Activated effector memory CD4-positive, alpha-beta T cell treated with Interleukin-2 at 50 U/mL for 16 hours (primary cell): ENCODE data around the gene ALG11.

ENCODE experiments used
- DNase-seq: peaks from one replicate; pipeline ENCODE4 v3.0.0-alpha.2; 2020

ALG11 gene

DNA sequence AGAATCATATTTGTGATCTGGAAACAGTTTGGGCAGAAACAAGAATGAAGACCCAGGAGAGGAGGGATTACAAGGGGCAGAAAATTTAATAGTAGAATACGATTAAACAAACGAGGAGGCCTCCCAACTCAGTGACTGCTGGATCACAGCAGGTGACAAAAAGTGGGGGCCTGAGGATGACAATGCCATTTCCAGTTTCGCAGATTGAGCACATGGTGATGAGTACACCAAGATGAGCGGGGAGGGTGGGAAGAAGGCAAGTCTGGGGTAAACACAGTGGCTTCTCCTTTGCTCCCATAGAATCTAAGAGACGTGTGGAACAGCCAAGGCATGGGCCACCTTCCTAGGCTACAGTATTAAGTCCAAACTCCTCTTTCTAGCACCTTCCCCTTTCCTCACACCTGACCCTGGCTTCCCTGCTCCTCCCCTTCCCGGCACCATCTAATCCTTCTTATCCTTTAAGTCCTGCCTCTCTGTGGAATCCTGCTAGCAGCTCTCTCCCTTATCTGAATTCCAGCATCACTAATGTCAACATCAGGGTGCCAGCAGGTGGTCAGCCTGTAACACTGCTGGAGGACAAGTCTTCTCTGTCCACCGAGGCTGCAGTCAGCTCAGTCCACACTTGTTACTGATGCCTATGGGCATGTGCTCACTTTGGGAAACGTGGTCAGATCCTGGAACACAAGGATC lies 14.4 kb upstream of the ALG11 start:
- DNase-seq, result no peak

DNA sequence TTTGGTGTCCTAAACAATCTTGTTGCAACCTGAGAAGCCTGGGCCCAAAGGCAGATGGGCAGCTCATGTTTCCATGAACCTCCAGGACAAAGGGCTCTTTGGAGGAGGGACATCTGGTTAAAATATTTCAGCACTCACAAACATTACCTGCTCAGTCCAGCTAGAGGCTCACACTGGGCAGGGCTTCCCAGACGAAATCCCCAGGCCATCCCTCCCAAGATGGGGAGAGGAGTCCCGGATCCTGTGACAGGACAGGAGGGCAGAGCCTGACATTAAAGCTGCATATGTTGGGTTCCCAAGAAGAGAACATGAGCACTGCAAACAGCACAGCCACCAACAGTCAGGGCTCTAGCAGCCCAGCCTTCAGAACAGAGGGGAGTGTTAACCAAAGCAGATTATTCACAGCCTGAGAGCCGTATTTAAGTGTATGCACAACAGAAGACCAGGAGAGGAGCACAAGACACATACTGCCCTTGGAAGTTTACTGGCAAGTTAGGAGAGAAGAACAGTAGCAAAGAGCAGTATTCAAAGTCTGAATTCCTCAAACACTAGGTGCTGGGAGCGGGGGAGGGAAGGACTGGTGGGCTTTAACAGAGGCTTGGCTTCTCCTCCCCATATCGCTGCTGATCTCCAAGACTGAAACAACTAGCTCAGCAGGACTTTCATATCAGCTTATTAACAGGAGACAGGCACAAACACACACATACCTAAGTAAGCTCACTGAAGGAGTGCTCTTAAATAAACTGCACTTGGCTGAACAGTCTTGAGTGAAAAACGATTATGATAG lies 13.3 kb upstream of the ALG11 start:
- no peak for DNase-seq

DNA sequence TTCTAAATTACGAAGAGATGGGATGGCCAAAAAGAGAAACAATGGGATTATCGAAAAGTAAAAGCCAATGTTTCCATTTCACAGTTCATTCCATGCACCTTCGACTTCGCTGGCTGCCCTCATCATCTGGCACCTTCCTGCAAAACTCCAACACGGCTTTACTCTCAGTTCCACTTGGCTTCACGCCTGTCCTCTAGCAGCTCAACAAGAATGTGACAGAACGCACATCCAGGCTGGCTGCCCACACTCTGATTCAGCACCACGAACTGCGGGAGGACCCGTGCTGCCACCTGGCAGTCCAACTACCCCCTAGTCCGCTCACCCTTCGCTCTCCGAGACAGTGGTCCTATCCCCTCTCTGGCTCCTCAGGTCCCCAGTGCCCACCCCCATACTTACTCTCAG lies 12.7 kb upstream of the ALG11 start:
- DNase-seq, result no peak

DNA sequence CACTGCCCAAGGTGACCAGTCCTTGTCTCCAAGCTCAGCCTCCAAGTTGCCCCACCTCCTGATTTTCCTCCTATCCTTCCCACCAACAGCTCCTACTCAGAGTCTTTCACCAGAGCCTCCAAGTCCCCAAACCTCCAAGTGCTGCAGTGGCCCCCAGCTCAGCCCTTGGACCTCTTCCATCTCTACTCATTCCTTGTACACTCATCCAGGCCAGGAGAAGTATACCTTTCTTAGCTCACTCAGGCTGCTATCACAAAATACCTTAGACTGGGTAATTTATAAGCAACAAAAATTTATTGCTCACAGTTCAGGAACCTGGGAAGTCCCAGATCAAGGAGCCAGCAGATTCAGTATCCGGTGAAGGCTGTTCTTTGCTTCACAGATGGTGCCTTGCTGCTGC lies 12.3 kb upstream of the ALG11 start:
- DNase-seq, result no peak

DNA sequence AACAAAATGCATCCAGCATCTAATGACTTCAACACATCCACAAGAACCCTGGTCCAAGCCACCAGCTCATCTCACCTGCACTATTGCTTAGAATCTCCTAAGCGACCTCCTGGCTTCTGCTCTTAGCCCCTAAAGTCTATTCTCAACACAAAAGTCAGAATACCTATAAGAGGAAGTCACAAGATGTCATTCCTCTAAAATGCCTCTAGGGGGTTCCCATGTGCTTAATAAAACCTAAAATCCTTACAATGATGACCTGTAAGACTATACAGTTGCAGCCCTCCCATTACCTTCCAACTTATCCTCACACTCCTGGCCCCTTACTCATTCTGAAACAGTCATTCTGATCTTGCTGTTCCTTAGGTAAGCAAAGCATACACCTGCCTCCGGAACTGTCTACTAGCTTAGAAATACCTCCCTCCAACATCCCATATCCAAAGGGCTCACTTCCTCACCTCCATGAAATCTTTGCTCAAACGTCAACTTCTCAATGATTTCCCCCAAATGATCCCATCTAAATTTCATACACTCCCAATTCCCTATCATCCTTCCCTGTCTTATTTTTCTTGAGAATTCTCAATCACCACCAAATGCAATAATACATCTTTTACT lies 11.0 kb upstream of the ALG11 start:
- DNase-seq, result no peak

DNA sequence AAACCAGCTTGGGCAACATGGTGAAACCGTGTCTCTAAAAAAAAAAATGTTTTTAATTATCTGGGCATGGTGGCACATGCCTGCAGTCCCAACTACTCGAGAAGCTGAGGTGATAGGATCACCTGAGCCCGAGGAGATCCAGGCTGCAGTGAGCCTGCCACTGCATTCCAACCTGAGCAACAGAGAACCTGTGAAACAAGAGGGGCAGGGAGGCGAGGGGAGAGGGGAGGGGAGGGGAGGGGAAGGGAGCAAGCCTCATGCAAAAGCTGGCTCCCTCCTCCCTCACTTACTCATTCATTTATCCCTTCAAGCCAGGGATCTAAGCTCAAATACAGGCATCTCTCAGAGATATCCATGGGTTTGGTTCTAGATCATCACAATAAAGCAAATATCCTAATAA lies 9.8 kb upstream of the ALG11 start:
- DNase-seq, result no peak

DNA sequence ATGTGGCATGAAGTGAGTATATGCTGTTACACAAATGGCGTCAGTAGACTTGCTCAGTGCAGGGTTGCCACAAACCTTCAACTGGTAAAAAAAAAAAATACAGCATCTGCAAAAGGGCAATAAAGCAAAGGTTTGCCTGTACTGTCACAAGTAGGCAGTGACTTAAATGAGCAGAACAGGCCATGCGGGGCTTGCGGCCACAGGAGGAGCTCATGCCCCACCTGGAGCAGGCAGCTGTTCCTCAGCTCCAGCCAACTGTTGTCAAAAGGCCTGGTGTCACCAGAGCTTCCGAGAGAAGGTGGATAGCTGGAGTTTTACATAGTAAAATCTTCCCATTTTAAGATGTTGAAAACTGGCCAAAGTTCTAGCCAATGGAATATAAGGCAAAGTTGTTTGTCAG lies 8.7 kb upstream of the ALG11 start:
- no peak for DNase-seq

DNA sequence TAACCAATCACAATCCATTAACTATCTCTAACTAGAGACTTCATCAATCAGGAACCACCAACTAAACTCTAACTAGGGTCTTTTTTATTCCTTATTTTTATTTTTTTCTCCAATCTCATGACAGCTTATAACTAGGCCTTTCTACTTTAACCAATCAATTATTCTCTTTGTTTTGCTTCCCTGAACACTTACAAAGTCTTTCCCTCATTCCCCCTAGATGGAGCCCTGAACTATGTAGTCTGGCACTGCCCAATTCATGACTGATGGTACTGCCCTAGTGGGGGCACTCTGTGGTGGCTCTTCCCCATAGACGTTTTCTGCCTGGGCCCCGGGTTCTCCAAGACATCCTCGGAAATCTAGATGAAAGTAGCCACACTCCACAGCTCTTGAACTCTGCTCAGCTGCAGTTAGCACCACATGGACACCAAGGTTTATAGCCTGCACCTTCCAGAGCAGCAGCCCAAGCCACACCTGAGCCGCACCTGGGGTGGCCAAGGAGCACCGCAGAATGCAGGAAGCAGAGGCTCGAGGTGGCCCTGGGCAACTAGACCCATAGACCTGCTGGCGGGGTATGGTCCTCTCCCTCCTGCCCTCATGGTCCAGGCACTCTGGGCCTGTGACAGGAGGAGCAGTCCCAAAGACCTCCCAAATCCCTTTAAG lies 7.6 kb upstream of the ALG11 start:
- DNase-seq, result no peak

DNA sequence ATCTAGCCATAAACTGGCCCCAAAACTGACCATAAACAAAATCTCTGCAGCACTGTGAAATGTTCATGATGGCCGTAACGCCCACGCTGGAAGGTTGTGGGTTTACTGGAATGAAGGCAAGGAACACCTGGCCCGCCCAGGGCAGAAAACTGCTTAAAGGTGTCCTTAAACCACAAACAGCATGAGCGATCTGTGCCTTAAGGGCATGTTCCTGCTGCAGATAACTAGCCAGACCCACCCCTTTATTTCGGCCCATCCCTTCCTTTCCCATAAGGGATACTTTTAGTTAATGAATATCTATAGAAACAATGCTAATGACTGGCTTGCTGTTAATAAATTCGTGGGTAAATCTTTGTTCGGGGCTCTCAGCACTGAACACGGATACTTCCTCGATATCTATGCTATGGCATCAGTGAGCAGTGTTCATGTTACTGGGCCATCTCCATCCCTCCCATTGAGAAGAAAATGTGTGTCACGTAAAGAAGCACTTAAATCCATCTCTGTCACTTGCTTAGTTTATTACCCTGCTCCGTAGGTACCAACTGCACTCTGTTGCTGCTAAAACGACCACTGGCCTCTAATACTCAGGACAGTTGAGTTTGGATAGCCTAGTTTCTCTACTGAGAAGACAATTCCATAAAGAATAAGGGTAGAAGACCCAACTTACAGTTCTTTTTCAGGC lies 6.2 kb upstream of the ALG11 start:
- DNase-seq, result no peak

DNA sequence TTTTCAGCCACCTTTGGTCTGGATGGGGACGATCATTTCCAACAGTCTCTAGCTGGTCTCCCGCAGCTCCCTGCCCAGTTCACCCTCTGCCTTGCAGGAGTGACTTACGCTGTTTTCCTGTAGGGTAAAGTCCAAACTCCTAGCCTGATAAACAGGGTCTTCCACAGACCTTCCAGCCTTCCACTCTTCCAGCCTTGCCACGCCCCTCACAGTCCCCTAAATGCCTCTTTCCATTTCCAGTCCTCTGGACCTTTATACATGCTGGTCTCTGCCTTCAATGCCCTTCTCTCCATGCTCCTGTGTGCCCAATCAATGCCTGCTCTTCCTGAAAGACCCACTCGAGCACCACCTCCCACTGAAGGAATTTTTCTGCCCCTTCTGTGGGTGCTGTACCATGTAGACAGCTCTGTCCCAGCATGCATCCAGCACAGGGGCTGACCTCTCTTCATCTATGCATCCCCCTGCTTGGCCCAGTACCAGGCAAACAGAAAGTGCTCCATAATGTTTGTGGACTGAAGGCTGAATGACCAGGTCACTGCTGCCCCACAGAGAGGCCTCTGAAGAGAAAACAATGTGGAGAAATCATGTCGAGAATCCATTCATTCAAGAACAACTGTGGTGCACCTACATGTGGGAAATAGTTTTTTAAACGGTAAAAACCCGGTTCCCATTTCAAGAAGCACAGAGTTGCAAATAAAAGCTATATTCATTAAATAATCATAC lies 5.5 kb upstream of the ALG11 start:
- DNase-seq, result no peak

DNA sequence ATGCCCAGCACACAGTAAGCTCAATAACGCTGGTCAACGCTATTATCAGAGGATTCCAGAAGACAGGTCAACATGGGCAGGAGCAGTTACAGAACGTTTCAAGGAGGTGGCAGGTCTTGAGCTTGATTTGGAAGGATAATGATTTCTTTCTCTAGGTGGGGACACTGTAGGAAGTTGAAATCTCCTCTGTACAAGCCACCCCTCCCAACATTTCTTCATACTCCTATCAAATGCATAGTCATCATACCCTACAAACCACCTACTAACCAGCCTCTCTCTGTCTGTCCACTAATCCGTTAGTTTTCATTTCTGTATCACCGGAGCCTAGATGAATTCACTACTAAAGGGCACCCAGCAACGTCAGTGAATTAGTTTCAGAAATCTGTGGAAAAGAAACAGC lies 2.3 kb upstream of the ALG11 start:
- DNase-seq, result no peak

DNA sequence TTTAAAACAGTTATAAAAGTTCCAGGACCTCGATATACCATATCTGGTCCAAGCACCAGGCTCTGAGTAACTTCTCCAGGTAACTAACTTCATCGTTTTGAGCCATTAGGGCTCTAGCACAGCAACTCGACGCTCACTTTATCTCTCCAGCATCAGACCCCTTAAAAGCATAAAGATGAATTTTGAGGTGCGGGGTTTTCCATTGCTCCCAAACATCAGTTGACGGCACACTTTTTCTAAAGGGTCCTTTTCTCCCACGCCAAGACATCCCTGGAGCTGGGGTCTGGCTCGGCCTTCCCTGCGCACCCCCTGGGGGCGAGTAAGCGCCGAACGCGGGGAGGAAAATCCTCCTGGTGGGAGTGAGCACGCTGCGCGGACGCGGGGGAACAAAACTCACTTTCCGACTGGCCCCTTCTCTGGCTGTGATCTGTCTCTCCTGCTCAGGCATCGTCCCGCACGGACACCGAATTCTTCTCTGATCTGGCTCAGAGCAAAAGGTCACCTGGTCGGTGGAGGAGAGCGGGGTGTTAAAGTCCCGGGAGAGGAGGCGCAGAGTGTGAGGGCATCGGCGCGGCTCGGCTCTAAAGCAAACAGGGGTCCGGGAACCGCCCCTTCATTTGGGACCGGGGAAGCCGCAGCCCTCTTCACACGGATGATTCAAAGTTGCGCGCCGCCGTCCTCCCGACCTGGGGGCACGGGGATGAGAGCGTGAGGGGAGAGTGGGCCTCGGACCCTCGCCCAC lies 1.1 kb upstream of the ALG11 start, which contains the start of gene ATP7B:
TSS of gene ATP7B (minus strand) at position 561 of the 742 bp plus-strand sequence. CDS start at position 448, 113 bp downstream.
- peak; percentile 5 for DNase-seq

DNA sequence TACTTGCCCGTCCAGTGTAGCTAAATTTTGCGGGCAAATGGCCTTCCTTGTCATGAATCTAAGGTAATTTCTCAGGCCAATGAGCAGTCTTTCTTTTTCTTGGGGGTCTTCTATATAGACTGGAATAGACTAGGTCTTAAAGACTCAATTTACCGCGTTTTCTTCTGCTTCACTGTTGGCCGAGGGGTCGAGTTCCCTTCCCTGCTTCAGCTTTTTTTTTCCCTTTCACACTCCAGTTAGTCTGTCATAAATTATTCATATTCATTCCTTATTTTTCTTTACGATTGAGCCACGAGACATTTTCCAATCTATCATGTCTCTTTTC lies 276 bp downstream of the ALG11 start:
- no peak for DNase-seq

DNA sequence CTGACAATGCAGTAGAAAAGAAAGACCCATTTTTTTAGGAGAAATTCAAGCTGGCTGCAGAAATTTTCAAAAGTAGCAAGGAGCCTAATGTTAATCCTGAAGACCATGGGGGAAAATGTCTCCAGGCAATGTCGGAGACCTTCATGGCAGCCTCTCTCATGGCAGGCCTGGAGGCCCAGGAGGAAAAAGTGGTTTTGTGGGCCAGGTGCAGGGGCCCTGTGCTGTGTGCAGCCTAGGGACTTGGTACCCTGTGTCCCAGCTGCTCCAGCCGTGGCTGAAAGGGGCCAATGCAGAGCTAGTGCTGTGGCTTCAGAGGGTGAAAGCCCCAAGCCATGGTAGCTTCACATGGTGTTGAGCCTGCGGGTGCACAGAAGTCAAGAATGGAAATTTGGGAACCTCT lies 4.1 kb downstream of the ALG11 start:
- no peak for DNase-seq

DNA sequence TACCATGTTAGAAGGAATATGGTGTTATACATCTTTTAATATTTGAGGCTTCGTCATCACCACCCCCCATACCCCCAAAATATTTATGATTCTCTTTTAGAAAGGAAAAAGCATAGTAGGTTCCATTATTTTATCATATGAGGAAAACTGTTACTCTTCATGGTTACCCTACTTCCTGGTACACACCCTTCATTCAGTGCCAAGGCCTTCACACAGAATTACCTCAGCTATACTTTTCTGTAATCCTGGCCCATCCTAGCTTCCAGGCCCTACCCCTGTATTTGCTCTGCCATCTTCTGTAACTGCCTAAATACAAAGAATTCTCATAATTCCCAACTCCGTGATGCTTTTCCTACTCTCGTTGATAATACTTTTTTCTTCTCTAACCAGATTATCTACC lies 8.0 kb downstream of the ALG11 start:
- no peak for DNase-seq

DNA sequence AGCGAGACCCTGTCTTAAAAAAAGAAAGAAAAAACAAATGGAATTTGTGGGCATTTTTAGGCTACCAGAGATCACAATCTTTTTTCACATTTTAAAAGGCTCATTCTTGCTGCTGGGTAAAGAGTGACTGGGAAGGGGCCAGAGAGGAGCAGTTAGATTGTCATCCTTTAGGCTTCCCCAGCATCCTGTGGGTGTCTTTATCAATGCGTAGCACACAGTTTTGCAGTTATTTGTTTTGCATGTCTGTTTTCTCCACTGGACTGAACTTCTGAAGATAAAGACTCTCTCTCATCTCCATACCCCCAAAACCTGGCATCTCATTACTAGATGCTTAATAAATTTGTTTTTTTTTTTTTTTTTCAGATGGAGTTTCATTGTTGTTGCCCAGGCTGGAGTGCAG lies 10.2 kb downstream of the ALG11 start:
- DNase-seq, result no peak

DNA sequence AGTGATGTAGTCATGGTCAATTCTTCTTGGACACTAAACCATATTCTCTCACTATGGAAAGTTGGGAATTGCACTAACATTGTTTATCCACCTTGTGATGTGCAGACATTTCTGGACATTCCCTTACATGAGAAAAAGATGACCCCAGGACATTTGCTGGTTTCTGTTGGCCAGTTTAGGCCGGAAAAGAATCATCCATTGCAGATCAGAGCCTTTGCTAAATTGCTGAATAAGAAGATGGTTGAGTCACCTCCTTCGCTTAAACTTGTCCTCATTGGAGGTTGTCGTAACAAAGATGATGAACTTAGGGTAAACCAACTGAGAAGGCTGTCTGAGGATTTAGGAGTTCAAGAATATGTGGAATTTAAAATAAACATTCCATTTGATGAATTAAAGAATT lies 12.3 kb downstream of the ALG11 start, which contains the start of gene UTP14C:
TSS of gene UTP14C (plus strand) at position 211 of the 400 bp plus-strand sequence. CDS start 4,114 bp downstream, outside the sequence.
- no peak for DNase-seq

DNA sequence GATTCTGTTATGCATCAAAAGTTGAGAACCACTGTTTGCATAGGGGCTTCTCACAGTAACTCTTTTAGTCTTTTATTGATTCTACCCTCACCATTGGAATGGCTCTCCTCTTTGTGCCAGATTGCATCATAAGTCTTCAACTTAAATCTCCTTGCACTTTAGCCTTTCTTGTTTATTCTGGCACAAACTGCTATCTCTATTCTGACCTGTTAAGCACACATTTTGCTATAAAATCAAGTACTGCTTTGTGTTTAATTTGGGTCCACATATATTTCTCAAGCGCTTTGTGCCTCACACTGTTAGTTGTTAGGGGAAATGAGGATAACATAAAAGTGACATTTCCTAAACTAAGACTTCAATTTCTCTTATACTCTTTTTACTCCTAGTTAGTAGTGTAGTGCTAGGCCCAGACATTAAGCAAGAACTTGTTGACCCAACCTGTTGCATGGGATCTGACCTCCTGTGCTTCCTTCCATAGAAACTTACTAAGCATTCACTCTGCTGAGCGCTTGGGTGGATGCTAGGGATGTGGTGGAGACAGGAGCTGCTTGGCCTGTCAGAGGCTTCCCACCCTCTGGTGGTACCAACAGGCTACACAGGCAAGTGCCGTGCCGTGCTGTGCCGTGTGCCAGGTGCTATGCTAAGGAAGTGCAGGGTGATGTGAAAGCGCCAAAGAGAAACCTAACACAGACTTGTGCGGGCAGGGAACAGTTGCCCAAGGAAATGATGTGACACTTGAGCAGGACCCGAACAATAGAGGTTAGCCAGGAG lies 13.5 kb downstream of the ALG11 start:
- DNase-seq, result no peak

DNA sequence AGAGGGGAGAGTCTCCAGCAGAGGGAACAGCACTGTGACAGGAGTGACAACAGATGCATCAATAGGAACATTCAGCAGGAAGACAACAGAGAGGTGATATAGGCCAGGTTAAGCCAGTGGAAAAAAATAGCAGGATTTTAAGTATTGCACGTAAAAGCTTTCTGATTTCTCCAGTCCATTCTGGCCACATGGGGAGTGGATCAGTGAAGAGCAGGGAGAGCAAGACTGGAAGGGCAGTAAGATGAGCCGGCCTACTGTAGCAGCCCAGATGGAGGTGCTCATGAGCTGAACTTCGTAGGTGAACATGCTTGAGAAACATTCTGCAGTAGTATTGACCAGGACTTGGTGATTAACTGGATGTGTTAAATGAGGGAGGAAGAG lies 14.0 kb downstream of the ALG11 start:
- no peak for DNase-seq

DNA sequence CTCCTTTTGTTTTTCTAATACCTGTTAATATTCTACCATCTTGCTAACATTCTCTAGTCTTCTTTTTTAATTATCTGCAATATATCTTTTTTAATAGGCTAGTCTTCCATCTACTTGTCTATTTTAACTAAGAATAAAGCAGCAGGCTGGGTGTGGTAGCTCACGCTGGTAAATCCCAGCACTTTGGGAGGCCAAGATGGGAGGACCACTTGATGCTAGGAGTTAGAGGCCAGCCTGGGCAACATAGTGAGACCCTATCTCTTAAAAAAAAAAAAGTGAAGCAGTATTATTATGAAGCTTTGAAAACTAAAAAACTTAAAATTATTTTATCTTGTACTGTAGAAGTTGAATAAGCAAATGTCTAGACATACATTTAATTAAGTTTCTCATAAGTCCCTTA lies 15.6 kb downstream of the ALG11 start:
- no peak for DNase-seq

DNA sequence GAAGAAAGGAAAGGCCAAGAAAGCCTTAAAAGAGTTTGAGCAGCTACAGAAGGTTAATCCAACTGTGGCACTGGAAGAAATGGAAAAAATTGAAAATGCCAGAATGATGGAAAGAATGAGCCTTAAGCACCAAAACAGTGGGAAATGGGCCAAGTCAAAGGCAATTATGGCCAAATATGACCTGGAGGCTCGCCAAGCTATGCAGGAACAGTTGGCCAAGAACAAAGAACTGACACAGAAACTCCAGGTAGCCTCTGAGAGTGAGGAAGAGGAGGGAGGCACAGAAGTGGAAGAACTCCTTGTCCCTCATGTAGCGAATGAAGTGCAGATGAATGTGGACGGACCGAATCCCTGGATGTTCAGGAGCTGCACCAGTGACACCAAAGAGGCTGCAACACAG lies 17.4 kb downstream of the ALG11 start:
- DNase-seq, result no peak
